ENCODE results near the gene C19orf47.

Gene C19orf47

GRCh38 chr19:40390084-40390742 lies 42.0 kb upstream of the C19orf47 start, which contains the start of gene HIPK4:
HIPK4 (minus strand) TSS chr19:40390181; CDS start chr19:40389902, 279 bp downstream.
- Histone ChIP-seq H3K4me1 (ENCODE audit: low read length) (no peaks in the 10 kb centered on the region), H3K27me3 (ENCODE audit: low read depth, low read length) (peaks cover 11% of the 10 kb centered on the region; the same call in 1 of the 2 replicates), H3K4me3 (ENCODE audit: low read length) (no peak within 1 kb of the TSS), H3K9me3 (ENCODE audit: insufficient read depth, low read length) (no peaks in the 10 kb centered on the region), H3K36me3 (replicated peaks; ENCODE audit: low read depth, low read length) (no peaks in the 10 kb centered on the region), H3K9ac (ENCODE audit: low read length) (no peak within 1 kb of the TSS), H4K20me1 (ENCODE audit: insufficient read depth, low read length) (no peaks in the 10 kb centered on the region), H2AFZ (ENCODE audit: low read depth, low read length) (no peak within 1 kb of the TSS), H3K79me2 (ENCODE audit: low read length) (no peaks in the 10 kb centered on the region), H3K27ac (ENCODE audit: low read length) (no peak within 1 kb of the TSS), H3K4me2 (ENCODE audit: low read length) (no peak within 1 kb of the TSS)
- no peak for TF ChIP-seq EZH2phosphoT487 (IDR thresholded peaks at IDR 0.05; ENCODE audit: low read depth)
- no peak for TF ChIP-seq CTCF (IDR thresholded peaks at IDR 0.05; ENCODE audit: low read depth, low read length)

- H3K79me2 ChIP-seq (ENCODE audit: low read length): no peaks in the 10 kb centered on the region
- no peak overlapping the region for H3K4me3 ChIP-seq (ENCODE audit: low read length)
- H3K4me2 ChIP-seq (ENCODE audit: low read length): no peak overlapping the region
- H3K36me3 ChIP-seq (replicated peaks; ENCODE audit: low read depth, low read length): no peaks in the 10 kb centered on the region
- TF ChIP-seq CTCF (IDR thresholded peaks at IDR 0.05; ENCODE audit: low read depth, low read length): no peak
- no peak overlapping the region for H2AFZ ChIP-seq (ENCODE audit: low read depth, low read length)
- H3K4me1 ChIP-seq (ENCODE audit: low read length): no peaks in the 10 kb centered on the region
- no peak overlapping the region for H3K9ac ChIP-seq (ENCODE audit: low read length)
- no peaks in the 10 kb centered on the region for H3K9me3 ChIP-seq (ENCODE audit: insufficient read depth, low read length)
- H3K27ac ChIP-seq (ENCODE audit: low read length): no peak overlapping the region
- H3K27me3 ChIP-seq (ENCODE audit: low read depth, low read length): peaks cover 15% of the 10 kb centered on the region; the same call in 1 of the 2 replicates
- no peaks in the 10 kb centered on the region for H4K20me1 ChIP-seq (ENCODE audit: insufficient read depth, low read length)
Observed at GRCh38 chr19:40389404-40390083, 41.3 kb upstream of the C19orf47 start.

GRCh38 chr19:40388481-40388880 lies 40.3 kb upstream of the C19orf47 start:
- H3K9me3 ChIP-seq (ENCODE audit: insufficient read depth, low read length): no peaks in the 10 kb centered on the region
- no peak overlapping the region for H3K4me3 ChIP-seq (ENCODE audit: low read length)
- H3K4me1 ChIP-seq (ENCODE audit: low read length): no peaks in the 10 kb centered on the region
- no peak for TF ChIP-seq EZH2phosphoT487 (IDR thresholded peaks at IDR 0.05; ENCODE audit: low read depth)
- TF ChIP-seq CTCF (IDR thresholded peaks at IDR 0.05; ENCODE audit: low read depth, low read length): no peak
- no peaks in the 10 kb centered on the region for H3K79me2 ChIP-seq (ENCODE audit: low read length)
- H4K20me1 ChIP-seq (ENCODE audit: insufficient read depth, low read length): no peaks in the 10 kb centered on the region
- H3K27me3 ChIP-seq (ENCODE audit: low read depth, low read length): peaks cover 15% of the 10 kb centered on the region; the same call in 1 of the 2 replicates
- no peaks in the 10 kb centered on the region for H3K36me3 ChIP-seq (replicated peaks; ENCODE audit: low read depth, low read length)
- no peak overlapping the region for H3K4me2 ChIP-seq (ENCODE audit: low read length)
- H2AFZ ChIP-seq (ENCODE audit: low read depth, low read length): no peak overlapping the region
- no peak overlapping the region for H3K9ac ChIP-seq (ENCODE audit: low read length)
- no peak overlapping the region for H3K27ac ChIP-seq (ENCODE audit: low read length)

GRCh38 chr19:40387155-40387554 lies 39.0 kb upstream of the C19orf47 start:
- Histone ChIP-seq H3K9me3 (ENCODE audit: insufficient read depth, low read length) (no peaks in the 10 kb centered on the region), H3K4me3 (ENCODE audit: low read length) (no peak overlapping the region), H3K27ac (ENCODE audit: low read length) (no peak overlapping the region), H2AFZ (ENCODE audit: low read depth, low read length) (no peak overlapping the region), H3K9ac (ENCODE audit: low read length) (no peak overlapping the region), H3K4me1 (ENCODE audit: low read length) (no peaks in the 10 kb centered on the region), H4K20me1 (ENCODE audit: insufficient read depth, low read length) (no peaks in the 10 kb centered on the region), H3K27me3 (ENCODE audit: low read depth, low read length) (peaks cover 17% of the 10 kb centered on the region), H3K4me2 (ENCODE audit: low read length) (no peak overlapping the region), H3K36me3 (replicated peaks; ENCODE audit: low read depth, low read length) (no peaks in the 10 kb centered on the region), H3K79me2 (ENCODE audit: low read length) (no peaks in the 10 kb centered on the region)
- no peak for TF ChIP-seq EZH2phosphoT487 (IDR thresholded peaks at IDR 0.05; ENCODE audit: low read depth)
- TF ChIP-seq CTCF (IDR thresholded peaks at IDR 0.05; ENCODE audit: low read depth, low read length): no peak
